NCI-H2171 treated with DMSO at 0.1 percent for 48 hours (cell line): ENCODE data around the gene KLF12.

ENCODE experiments used
- DNase-seq: peaks from one replicate; lab custom pipeline; 2025; lab: John Stamatoyannopoulos, UW

Gene KLF12

GRCh38 chr13:74135326-74136083 lies 1.3 kb upstream of the KLF12 start:
- DNase-seq, result peak; percentile 73

GRCh38 chr13:74134777-74135325 lies 647 bp upstream of the KLF12 start:
- peak; percentile 80 for DNase-seq

- DNase-seq, result peak; percentile 93
Measured at GRCh38 chr13:74133657-74134201, 475 bp downstream of the KLF12 start.

GRCh38 chr13:74132776-74133656 lies 1.2 kb downstream of the KLF12 start:
- DNase-seq, result no peak

GRCh38 chr13:74132152-74132775 lies 1.9 kb downstream of the KLF12 start:
- DNase-seq, result no peak

- no peak for DNase-seq
Measured at GRCh38 chr13:74131227-74131626, 3.0 kb downstream of the KLF12 start.

- no peak for DNase-seq
Measured at GRCh38 chr13:74129500-74130191, 4.6 kb downstream of the KLF12 start.

- DNase-seq, result no peak
Measured at GRCh38 chr13:74128156-74128767, 5.9 kb downstream of the KLF12 start.

GRCh38 chr13:74118328-74118727 lies 15.9 kb downstream of the KLF12 start:
- no peak for DNase-seq

- DNase-seq, result no peak
Measured at GRCh38 chr13:74117207-74117705, 16.9 kb downstream of the KLF12 start.

GRCh38 chr13:74115133-74115532 lies 19.1 kb downstream of the KLF12 start:
- DNase-seq, result no peak

GRCh38 chr13:74114641-74115040 lies 19.6 kb downstream of the KLF12 start:
- no peak for DNase-seq

- DNase-seq, result no peak
Measured at GRCh38 chr13:74114202-74114601, 20.0 kb downstream of the KLF12 start.

- no peak for DNase-seq
Measured at GRCh38 chr13:74111901-74112824, 22.0 kb downstream of the KLF12 start.

GRCh38 chr13:74111399-74111798 lies 22.8 kb downstream of the KLF12 start:
- DNase-seq, result no peak

GRCh38 chr13:74110053-74110452 lies 24.2 kb downstream of the KLF12 start:
- DNase-seq, result no peak

GRCh38 chr13:74107598-74107997 lies 26.6 kb downstream of the KLF12 start:
- no peak for DNase-seq

- DNase-seq, result no peak
Measured at GRCh38 chr13:74105871-74106270, 28.3 kb downstream of the KLF12 start.

GRCh38 chr13:74104661-74105275 lies 29.4 kb downstream of the KLF12 start:
- no peak for DNase-seq
